GM18507 (cell line): Measurements from ENCODE around the gene NAT16.

ENCODE experiments used
- DNase-seq: peaks from one replicate; pipeline ENCODE4 v3.0.0; 2011; ENCODE audit warnings: low read depth; ENCODE audit not compliant: insufficient read length; ENCODE audit errors: extremely low spot score
- FAIRE-seq: peaks from 2 replicates; lab custom pipeline; 2011; peaks lifted over from hg19 to GRCh38; lab: Jason Lieb, UNC

NAT16 gene

DNA sequence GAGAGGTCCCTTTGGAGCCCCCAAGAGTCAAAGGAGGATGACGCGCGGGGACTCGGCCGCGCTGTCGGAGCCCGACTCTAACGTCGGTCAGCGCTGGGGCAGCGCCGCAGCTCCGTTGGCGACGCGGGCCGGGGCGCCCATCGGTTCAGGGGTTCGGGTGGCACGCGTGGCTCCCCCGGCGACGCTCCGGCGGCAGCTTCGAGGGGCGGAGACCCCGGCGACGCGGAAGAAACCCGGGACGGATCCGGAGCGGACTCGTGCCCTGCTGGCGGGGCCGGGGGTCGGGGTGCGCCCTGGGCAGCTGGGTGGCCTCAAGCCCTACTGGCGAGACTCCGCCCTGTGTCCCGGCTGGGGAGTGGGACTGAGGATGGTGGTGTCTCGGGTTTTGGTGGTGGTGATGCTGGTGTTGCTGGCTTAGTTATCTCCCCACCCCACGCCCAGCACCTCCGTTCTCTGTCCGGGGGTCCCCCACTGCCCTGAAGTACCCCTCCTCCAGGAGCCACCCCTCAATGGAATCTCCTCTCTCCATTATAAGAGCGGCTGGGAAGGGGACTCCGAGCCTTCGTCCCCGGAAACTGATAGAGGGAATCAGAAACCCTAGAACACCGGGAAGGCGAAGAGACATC, at the start of gene NAT16:
TSS of gene NAT16 (minus strand) at position 164 of the 626 bp plus-strand sequence. CDS start 5,486 bp downstream, outside the sequence.
- FAIRE-seq = no peak
- no peak for DNase-seq

DNA sequence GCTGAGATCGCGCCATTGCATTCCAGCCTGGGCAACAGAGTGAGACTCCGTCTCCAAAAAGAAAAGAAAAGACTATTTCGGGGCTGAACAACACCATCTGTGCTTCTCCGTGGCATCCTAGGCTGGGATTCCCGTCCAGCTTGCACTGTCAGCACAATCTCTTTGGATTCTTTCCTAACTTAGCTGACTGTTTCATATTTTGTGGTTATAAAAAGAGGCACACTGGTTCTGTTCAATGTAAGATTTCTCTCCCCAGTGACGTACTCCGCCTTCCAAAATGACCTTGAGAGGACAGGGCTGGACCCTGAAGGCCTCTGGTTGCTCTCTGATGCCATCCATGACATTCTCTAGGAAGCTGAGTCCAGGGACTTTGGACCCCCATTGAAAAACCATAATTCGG, 46.6 kb upstream of the NAT16 start:
- FAIRE-seq (no peak), DNase-seq (no peak)

- DNase-seq (no peak), FAIRE-seq (no peak)
Measured at GRCh38 chr7:101225650-101226049, 45.6 kb upstream of the NAT16 start.

DNA sequence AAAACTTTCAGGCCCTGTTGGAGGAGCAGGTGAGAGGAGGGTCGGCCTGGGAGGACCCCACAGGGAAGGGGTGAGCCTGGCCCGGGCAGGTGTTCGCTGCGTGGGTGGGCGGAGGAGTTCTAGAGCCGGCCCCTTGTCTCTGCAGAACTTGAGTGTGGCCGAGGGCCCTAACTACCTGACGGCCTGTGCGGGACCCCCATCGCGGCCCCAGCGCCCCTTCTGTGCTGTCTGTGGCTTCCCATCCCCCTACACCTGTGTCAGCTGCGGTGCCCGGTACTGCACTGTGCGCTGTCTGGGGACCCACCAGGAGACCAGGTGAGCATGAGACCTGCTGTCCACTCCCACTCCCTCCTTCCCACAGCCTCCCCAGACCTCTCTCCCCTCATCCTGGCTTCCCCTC, 43.4 kb upstream of the NAT16 start:
- FAIRE-seq = no peak

DNA sequence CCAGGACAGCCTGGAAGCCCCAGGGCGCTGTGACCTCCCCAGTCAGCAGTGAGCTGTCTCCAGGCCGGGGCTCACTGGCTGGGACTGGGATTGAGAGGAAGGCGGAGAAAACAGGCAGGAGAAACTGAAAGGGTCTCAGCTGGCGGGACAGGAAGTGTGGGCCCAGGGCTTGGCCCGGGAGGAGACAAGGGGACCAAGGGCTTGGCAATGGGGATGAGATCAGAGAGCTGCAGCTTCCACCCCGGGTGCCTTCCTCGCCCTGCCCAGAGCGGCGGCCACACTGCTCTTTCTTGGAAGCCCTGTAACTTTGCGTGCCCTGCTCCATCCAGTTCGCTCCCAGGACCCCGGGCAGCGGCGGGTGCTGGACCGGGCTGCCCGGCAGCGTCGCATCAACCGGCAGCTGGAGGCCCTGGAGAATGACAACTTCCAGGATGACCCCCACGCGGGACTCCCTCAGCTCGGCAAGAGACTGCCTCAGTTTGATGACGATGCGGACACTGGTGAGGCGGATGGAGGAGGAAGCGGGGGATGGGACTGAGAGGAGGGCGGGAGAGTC, 42.3 kb upstream of the NAT16 start:
- FAIRE-seq = no peak

More for the DNA sequence above, 43.4 kb upstream of the NAT16 start:
- no peak for DNase-seq

DNA sequence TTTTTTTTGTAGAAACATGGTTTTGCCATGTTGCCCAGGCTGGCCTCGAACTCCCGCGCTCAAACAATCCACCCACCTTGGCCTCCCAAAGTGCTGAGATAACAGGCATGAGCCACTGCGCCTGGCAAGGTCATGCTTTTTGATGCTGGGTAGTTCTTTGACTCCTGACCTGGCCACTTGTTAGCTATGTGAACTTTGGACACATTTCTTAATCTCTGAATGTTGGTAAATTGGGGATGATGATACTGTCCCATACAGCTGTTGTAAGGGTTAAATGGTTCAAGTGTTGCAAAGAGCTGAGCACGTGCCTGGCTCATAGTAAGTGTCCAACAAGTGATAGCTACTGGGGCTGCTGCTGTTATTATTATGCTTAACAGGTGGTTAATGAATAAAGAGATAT, 40.2 kb upstream of the NAT16 start:
- DNase-seq = no peak
- no peak for FAIRE-seq

More for the DNA sequence above, 42.3 kb upstream of the NAT16 start:
- no peak for DNase-seq

GRCh38 chr7:101218236-101219125, 38.4 kb upstream of the NAT16 start:
- no peak for DNase-seq
- no peak for FAIRE-seq

GRCh38 chr7:101217388-101218235, 37.5 kb upstream of the NAT16 start, which contains the start of the genes PLOD3 and ZNHIT1:
PLOD3 (minus strand) TSS chr7:101217581; CDS start chr7:101217274, 307 bp downstream.
ZNHIT1 (plus strand) TSS chr7:101218165; CDS start chr7:101218196, 31 bp downstream.
- FAIRE-seq = peak; percentile 97
- peak; percentile 98 for DNase-seq

- FAIRE-seq = no peak
- DNase-seq = no peak
Measured at GRCh38 chr7:101216860-101217387, 36.8 kb upstream of the NAT16 start.

GRCh38 chr7:101216001-101216859, 36.1 kb upstream of the NAT16 start:
- FAIRE-seq (no peak), DNase-seq (no peak)

GRCh38 chr7:101212014-101212413, 31.9 kb upstream of the NAT16 start:
- DNase-seq = no peak

GRCh38 chr7:101211501-101211900, 31.4 kb upstream of the NAT16 start:
- FAIRE-seq (no peak), DNase-seq (no peak)

More at GRCh38 chr7:101212014-101212413, 31.9 kb upstream of the NAT16 start:
- no peak for FAIRE-seq

GRCh38 chr7:101210143-101210542, 30.1 kb upstream of the NAT16 start:
- no peak for FAIRE-seq
- DNase-seq = no peak

DNA sequence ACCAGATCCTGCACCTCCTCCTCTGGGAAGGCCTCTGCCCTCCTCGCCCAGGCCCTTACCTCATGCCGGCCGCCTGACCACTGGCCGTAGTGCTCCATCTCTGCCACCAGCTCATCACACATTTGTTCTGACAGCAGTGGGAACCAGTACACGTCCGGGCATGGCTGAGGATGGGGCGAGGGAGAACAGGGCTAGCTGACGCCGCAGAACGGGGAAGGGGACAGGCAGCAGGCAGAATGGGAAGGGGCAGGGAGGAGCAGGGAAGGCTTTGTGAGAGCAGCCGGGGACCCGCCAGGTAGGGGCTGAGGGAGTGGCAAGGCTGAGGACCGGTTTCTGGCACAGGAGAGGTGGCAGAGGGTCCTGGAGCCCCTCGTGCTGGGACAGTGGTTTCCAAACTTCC, 28.7 kb upstream of the NAT16 start:
- DNase-seq = no peak
- no peak for FAIRE-seq

DNA sequence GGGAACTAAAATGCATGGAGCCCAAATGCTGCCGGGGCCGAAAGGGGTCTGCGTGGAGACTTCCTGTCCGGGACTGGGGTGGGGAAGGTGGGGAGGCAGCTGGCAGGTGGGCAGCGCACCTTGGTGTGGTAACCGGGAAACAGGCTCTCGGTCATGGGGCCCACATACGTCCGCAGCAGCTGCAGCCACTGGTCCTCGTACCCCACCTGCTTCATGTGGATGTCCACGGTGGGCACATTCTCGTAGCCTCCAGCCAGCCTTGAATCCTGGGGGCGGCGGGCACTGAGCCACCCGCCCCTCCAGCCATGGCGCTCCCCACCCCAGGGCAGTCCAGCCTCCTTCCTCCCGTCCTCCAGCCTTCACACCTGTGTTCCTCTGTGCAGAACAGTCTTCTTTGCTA, 27.4 kb upstream of the NAT16 start:
- FAIRE-seq (no peak), DNase-seq (no peak)

DNA sequence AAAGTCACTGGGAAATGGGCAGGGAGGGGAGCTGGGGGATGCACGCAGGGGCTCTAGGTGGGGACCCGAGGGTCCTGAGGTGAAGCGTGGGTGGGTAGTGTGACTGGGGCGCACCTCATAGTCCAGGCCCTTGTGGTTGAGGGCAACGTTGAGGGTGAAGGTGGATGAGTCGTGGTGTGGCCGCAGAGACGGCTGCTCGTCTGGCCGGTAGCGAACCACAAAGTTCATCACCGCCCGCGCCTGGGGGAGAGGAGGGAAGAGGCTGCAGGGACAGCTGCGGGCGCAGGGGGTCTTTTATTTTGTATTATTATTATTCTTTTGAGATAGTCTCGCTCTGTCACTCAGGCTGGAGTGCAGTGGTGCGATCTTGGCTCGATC, 26.6 kb upstream of the NAT16 start:
- no peak for DNase-seq
- no peak for FAIRE-seq

DNA sequence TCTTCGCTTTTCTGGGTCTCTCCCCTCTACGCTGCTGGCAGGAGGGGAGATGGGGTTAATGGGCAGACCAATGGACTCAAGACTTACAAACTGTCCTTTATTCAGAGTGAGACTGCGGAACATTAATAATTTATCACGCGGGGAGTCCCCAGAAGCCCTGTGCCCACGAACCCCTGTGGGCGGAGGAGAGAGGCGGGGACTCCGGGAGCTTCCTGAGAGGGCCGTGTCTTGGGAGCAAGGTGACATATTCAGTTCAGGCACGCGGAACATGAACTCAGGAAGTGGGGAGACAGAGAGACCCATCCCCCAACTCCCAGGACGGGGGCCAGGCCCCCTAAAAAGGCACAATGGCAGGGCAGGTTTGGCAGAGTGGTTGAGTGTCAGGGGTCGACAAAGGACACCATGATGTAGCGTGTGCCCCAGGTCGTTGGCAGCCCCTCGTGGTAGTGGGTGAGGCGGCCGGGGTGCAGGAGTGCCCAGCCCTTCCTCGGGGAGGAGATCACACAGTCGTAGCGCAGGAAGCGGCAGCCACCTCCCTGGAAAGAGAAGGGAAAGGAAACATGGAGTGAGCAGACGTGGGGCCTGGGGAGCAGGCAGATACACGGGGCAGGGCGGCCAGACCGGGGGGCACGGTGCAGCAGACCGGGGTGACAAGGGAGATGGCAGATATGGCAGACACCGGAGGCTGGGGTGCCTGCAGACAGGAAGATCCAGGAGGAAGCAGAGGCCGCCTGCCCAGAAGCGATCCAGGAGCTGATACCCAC, 26.0 kb upstream of the NAT16 start:
- no peak for FAIRE-seq
- no peak for DNase-seq
